ENCODE results near the gene SLC22A1. TPM values are rescaled to one million over a fixed set of nuclear protein-coding genes. Genes with fewer than 3 reads are reported as not detected.

Gene SLC22A1
- total and polyA plus RNA-seq, 10 of the 15 experiments (the other 5 are each of a cell fraction or from before 2014, with no cell fraction given) = 0.09 to 0.28 (median 0.15) TPM; not detected in 3

GRCh38 chr6:160093061-160093460 is 28.6 kb upstream of the SLC22A1 start:
- H3K4me1 ChIP-seq (ENCODE audit: control insufficient read depth, insufficient read depth, low read length) = no peaks in the 10 kb centered on the region
- no TSS peak for BruUV-seq (replicated peaks)
- ChIA-PET CTCF (no interaction called here), POLR2A (no interaction called here), RAD21 (ENCODE audit: unreplicated experiment) (no interaction called here), SMC1A (ENCODE audit: uncharacterized antibody, unreplicated experiment) (no interaction called here)
- peaks cover 19 to 28% of the 10 kb centered on the region in 2 experiments for H3K36me3 ChIP-seq (ENCODE audit: control insufficient read depth in 2 of 2, insufficient read depth in 2 of 2, low read length in 1 of 2)
- no peak for FAIRE-seq
- intact Hi-C loops (cut with micrococcal nuclease; ENCODE audit: unreplicated experiment) (no loop called here), in situ Hi-C loops (cut with MboI) (no loop called here)
- H3K4me2 ChIP-seq (ENCODE audit: control insufficient read depth, insufficient read depth) = no peak overlapping the region
- 99% methylated on average over 7 of the region's 7 CpGs for WGBS (ENCODE audit: insufficient coverage, insufficient replicate concordance, low lambda C conversion rate, missing lambda C conversion rate)
- H3K9ac ChIP-seq (ENCODE audit: control insufficient read depth, insufficient read depth, low read length) = no peak overlapping the region
- no peaks in the 10 kb centered on the region for H3K27me3 ChIP-seq (replicated peaks in 1 of 2; ENCODE audit: control insufficient read depth in 2 of 2, insufficient read depth in 2 of 2, low read length in 1 of 2)
- no peak overlapping the region for H3K4me3 ChIP-seq
- TF ChIP-seq MTA3 (IDR thresholded peaks at IDR 0.05; ENCODE audit: borderline replicate concordance, low read length) (no peak), HDAC2 (IDR thresholded peaks at IDR 0.05) (no peak), SREBF2 (IDR thresholded peaks at IDR 0.05; ENCODE audit: low read length) (no peak), SPI1 (IDR thresholded peaks at IDR 0.05; ENCODE audit: borderline replicate concordance, insufficient read depth, low read depth, low read length) (no peak), MYC (IDR thresholded peaks at IDR 0.05; ENCODE audit: insufficient read depth, insufficient read length, insufficient replicate concordance, low read length, severe bottlenecking) (no peak), SMARCA5 (IDR thresholded peaks at IDR 0.05) (no peak), IRF4 (IDR thresholded peaks at IDR 0.05; ENCODE audit: low read depth, low read length) (no peak), ZNF592 (IDR thresholded peaks at IDR 0.05) (no peak), TCF12 (IDR thresholded peaks at IDR 0.05; ENCODE audit: low read depth, low read length) (no peak), NR2C2 (IDR thresholded peaks at IDR 0.05; ENCODE audit: borderline replicate concordance, control insufficient read depth, insufficient read length, low read depth) (no peak)
- TF ChIP-seq, protein P1, sequence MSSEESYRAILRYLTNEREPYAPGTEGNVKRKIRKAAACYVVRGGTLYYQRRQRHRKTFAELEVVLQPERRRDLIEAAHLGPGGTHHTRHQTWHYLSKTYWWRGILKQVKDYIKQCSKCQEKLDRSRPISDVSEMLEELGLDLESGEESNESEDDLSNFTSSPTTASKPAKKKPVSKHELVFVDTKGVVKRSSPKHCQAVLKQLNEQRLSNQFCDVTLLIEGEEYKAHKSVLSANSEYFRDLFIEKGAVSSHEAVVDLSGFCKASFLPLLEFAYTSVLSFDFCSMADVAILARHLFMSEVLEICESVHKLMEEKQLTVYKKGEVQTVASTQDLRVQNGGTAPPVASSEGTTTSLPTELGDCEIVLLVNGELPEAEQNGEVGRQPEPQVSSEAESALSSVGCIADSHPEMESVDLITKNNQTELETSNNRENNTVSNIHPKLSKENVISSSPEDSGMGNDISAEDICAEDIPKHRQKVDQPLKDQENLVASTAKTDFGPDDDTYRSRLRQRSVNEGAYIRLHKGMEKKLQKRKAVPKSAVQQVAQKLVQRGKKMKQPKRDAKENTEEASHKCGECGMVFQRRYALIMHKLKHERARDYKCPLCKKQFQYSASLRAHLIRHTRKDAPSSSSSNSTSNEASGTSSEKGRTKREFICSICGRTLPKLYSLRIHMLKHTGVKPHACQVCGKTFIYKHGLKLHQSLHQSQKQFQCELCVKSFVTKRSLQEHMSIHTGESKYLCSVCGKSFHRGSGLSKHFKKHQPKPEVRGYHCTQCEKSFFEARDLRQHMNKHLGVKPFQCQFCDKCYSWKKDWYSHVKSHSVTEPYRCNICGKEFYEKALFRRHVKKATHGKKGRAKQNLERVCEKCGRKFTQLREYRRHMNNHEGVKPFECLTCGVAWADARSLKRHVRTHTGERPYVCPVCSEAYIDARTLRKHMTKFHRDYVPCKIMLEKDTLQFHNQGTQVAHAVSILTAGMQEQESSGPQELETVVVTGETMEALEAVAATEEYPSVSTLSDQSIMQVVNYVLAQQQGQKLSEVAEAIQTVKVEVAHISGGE (CRISPR knock-in tag; IDR thresholded peaks at IDR 0.05) = no peak
- no peaks in the 10 kb centered on the region for H4K20me1 ChIP-seq (ENCODE audit: control insufficient read depth, insufficient read depth)
- no peaks in the 10 kb centered on the region for H3K9me3 ChIP-seq (replicated peaks; ENCODE audit: control insufficient read depth, insufficient read depth, low read length)
- no peak for DNase-seq (ENCODE audit: low read depth, low spot score)
- no peak overlapping the region for H3K27ac ChIP-seq (ENCODE audit: control insufficient read depth, insufficient read depth)
- H2AFZ ChIP-seq (ENCODE audit: control insufficient read depth, low read depth, low read length) = no peak overlapping the region
- ATAC-seq = no peak
- no peaks in the 10 kb centered on the region for H3K79me2 ChIP-seq (ENCODE audit: control insufficient read depth, insufficient read depth, low read length)

Measured in GM12878 (cell line).